ENCODE results near the gene PCNX2.
"Not testable (repeated sequence)": the region's sequence is repeated elsewhere in the genome, so short reads cannot be mapped to it uniquely, and the experiment has no call there.

The PCNX2 gene

GRCh38 chr1:233025567-233025966 is 270.0 kb downstream of the PCNX2 start:
- in situ Hi-C loops (cut with MboI; ENCODE audit: low sequenced_read_pairs), result no loop called here

DNA sequence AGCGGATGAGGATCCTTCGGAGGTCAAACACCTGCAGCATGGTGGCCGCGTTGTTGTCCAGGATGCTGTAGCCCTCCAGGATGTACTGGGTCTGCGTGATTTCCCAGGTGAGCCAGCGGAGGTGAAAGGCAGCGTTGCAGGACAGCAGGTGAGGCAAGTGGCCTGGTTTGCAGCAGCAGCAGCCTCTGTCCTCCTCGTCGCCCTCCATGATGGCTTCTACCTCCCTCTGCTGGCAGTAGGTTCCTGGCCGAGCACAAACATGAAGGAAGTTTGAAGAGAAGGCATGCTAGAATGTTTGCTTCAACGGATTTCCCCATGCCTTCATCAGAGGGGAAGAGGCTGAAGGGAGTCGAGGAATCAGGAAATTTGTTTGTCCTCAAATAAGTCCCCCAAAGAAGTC is 270.4 kb downstream of the PCNX2 start:
- in situ Hi-C loops (cut with MboI; ENCODE audit: low sequenced_read_pairs), result no loop called here

GRCh38 chr1:233024199-233024598 is 271.3 kb downstream of the PCNX2 start:
- in situ Hi-C loops (cut with MboI; ENCODE audit: low sequenced_read_pairs), result no loop called here

- in situ Hi-C loops (cut with MboI; ENCODE audit: low sequenced_read_pairs), result no loop called here
These were observed 273.3 kb downstream of the PCNX2 start for GRCh38 chr1:233022246-233022645.

GRCh38 chr1:233020426-233020825 is 275.1 kb downstream of the PCNX2 start:
- in situ Hi-C loops (cut with MboI; ENCODE audit: low sequenced_read_pairs), result no loop called here

- in situ Hi-C loops (cut with MboI; ENCODE audit: low sequenced_read_pairs), result no loop called here
These were observed 275.7 kb downstream of the PCNX2 start for GRCh38 chr1:233019778-233020325.

DNA sequence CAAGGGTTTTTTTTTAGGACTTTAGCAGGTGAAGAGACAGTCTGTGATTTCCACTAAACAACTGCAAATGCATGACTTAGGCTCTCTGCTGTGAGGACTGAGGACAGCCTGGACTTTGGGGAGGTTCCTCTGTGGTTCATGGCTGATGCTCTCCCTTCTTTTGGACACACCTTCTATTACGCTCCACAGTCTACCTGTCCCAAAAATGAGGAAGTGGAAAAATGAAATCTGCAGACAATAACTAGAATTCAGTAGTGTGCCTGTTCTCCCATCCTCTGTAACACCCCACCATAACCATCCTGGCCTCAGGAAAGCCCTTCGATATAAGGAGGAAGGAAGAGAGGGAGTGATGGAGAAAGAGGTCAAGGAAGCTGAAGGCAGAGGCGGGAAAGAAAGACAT is 276.4 kb downstream of the PCNX2 start:
- in situ Hi-C loops (cut with MboI; ENCODE audit: low sequenced_read_pairs), result no loop called here

- in situ Hi-C loops (cut with MboI; ENCODE audit: low sequenced_read_pairs), result no loop called here
These were observed 278.7 kb downstream of the PCNX2 start for GRCh38 chr1:233016798-233017197.

DNA sequence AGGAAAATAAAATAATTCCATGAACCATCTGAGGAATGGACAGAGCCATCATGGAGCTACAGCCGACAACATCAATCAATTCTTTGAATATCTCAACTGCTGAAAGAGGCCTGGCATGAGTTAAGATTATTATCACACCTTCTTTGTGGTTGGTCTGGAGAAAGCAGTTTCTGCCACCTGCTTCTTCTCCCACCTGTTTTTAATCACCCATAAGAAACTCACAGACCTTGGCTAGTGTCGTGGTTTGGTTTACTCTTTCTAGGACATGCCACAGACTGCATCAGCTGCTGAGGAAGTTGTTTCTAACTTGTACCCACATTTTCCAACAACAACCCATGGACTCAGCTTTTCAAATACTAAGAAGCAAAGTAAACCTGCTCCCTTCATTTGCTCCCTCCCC is 279.6 kb downstream of the PCNX2 start:
- in situ Hi-C loops (cut with MboI; ENCODE audit: low sequenced_read_pairs), result no loop called here

- in situ Hi-C loops (cut with MboI; ENCODE audit: low sequenced_read_pairs), result no loop called here
These were observed 283.5 kb downstream of the PCNX2 start for GRCh38 chr1:233012021-233012420.

- in situ Hi-C loops (cut with MboI; ENCODE audit: low sequenced_read_pairs), result no loop called here
These were observed 285.4 kb downstream of the PCNX2 start for GRCh38 chr1:233010146-233010545.

DNA sequence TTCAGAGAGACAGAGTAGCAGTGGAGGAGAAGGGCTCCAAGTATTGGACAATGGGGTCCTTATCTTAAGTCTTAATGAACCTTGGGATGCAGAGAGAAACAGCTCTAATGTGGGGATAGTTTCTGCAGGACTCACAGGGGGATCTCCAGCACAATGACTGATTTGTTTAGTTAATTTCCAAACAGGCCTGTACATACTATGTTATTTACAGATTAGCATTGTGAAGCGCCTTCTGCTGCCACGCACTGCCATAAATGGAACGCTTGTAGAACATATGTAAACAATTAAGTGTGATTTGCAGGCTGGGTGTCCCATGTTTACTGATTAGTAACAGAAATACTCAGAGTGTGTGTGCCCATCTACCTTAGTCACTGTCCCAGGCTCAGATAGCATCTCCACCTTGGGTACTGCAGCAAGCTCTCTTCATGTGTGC is 289.0 kb downstream of the PCNX2 start:
- in situ Hi-C loops (cut with MboI; ENCODE audit: low sequenced_read_pairs), result no loop called here

DNA sequence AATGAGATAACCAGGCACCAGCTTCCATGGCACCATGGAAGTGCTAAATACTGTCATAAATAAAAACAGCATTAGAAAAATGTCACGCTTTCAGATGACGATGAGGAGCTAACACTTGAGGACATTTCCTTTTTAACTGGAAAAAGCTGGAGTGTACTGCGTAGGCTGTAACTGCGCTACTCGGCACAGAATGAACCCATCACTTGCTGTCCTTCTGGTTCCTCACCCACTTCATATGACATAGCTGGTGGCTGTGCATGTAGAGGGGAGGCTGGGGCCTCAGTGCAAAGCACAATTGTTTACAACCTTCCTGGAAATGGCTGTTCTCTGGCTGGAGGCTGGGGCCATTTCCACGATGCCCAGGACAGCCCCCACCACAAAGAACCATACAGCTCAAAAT is 289.4 kb downstream of the PCNX2 start:
- in situ Hi-C loops (cut with MboI; ENCODE audit: low sequenced_read_pairs), result no loop called here

DNA sequence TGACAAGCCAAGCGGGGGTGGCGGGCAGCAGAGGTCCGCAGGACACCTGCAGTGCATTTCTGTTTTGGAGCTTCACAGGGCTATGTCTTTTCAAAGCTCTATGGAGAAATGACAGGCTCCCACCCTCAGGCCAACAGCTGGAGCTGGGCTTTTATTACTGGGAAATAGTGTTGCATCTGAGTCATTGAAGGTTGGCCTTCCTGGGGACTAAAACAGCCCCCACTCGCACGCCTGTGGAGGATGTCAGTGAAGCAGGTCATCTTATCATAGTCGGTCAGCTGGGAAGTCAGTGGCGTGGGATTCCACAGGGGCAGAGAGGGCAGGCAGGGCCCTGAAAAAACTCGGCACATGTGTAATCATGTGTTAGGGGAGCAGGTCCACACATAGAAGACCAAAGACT is 289.8 kb downstream of the PCNX2 start:
- in situ Hi-C loops (cut with MboI; ENCODE audit: low sequenced_read_pairs), result no loop called here

DNA sequence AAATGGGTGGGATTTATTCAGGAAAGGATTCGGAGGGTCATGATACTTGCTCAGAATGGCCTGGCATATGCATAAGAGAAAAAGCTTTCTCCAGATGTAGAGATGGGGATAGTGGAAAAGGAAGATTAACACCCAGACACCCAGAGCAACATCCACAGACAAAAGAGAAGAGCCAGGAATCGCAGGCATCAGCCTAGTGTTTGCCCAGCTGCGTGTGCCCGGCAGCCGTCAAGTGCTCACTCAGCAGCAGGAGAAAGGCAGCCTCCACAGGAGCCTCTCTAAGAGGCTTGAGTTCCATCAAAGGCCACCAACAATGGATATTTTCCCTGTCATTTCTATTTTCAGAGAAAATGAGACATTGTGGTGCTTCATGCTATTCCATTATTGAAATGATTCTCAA is 290.4 kb downstream of the PCNX2 start:
- in situ Hi-C loops (cut with MboI; ENCODE audit: low sequenced_read_pairs), result no loop called here

GRCh38 chr1:233004451-233004850 is 291.1 kb downstream of the PCNX2 start:
- in situ Hi-C loops (cut with MboI; ENCODE audit: low sequenced_read_pairs), result no loop called here

- in situ Hi-C loops (cut with MboI; ENCODE audit: low sequenced_read_pairs), result not testable (repeated sequence)
These were observed 291.9 kb downstream of the PCNX2 start for GRCh38 chr1:233003638-233004037.

- in situ Hi-C loops (cut with MboI; ENCODE audit: low sequenced_read_pairs), result no loop called here
These were observed 295.4 kb downstream of the PCNX2 start for GRCh38 chr1:232999956-233000625.

DNA sequence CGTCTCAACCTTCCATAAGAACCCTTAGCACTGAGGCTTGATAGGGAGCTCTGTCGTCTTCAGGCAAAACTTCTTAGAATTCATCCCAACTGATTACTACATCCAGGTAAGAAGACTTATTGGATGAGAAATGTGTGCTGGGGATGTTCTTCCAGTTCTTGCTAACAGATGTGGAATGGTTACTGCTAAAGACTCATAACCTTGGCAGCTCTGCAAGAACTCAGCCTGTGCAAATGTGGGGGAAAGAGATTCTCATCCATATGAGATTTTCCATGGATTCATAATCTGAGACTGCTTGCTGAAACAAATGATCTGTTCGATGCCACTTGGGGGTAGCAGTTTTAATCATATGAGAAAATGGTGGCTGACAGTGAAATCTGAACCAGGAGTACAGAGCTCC is 296.9 kb downstream of the PCNX2 start:
- in situ Hi-C loops (cut with MboI; ENCODE audit: low sequenced_read_pairs), result no loop called here

DNA sequence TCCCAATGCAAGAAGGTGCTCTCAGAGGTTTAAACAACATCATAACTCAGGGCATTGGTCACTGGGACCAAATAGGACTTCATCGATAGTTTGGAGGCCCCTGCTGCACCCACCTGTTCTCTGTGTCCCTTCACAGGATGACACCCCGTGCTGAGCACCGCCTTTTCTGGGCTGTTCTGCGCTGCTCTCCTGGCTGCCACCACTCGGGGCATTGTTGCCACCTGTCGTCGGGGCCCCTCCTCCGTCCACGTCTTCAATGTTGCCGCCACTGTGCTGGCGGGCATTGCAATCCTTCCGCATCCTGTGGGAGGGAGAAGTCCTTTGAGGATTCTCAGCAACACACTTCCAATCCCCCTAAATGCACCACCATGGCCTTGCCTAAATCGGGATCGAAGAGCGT is 297.4 kb downstream of the PCNX2 start:
- in situ Hi-C loops (cut with MboI; ENCODE audit: low sequenced_read_pairs), result no loop called here

- in situ Hi-C loops (cut with MboI; ENCODE audit: low sequenced_read_pairs), result no loop called here
These were observed 299.4 kb downstream of the PCNX2 start for GRCh38 chr1:232996143-232996542.

DNA sequence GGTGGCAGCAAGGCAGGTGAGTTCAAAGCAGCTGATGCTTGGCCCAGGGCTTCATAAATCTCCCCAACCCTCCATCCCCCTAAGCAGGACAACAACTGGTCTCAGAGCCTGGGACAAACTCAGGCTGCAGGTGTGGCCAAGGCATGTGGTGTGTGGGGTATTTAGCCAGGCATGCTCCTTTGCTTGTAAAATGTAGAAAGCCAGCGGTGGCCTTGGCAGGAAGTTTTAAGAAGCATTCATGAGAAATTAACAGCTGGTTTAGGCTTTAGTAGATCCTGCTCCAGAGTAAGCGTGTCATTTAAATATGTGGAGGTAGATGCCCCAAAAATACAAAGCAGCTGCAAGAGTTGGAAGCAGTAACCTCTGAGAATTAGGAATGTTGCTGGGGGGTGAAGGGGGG is 300.3 kb downstream of the PCNX2 start:
- in situ Hi-C loops (cut with MboI; ENCODE audit: low sequenced_read_pairs), result no loop called here

- in situ Hi-C loops (cut with MboI; ENCODE audit: low sequenced_read_pairs), result no loop called here
These were observed 302.0 kb downstream of the PCNX2 start for GRCh38 chr1:232993555-232993954.
